Fibroblast of lung (primary cell): ENCODE results near the gene LTK. TPM values are rescaled to one million over a fixed set of nuclear protein-coding genes. Genes with fewer than 3 reads are reported as not detected.

Experiments
- DNase-seq, 2 donors: peaks; one replicate each; pipeline versions ENCODE4 v3.0.0 to v3.0.0-alpha.2; 2010; ENCODE audit warnings: low read depth in 2 of 2
- H2AFZ ChIP-seq: 2 replicates; pipeline ENCODE4 v1.5.1; 2012; ENCODE audit warnings: low read length, control low read depth, inconsistent platforms
- H3K27ac ChIP-seq: 2 replicates; pipeline ENCODE4 v1.5.1; 2011; ENCODE audit warnings: low read length, control low read depth; ENCODE audit not compliant: insufficient read depth
- H3K27me3 ChIP-seq: 2 replicates; pipeline ENCODE4 v1.5.1; 2011; ENCODE audit warnings: mild to moderate bottlenecking, low read length; ENCODE audit not compliant: control insufficient read depth, insufficient read depth
- H3K36me3 ChIP-seq: 2 replicates; pipeline ENCODE4 v1.5.1; 2011; ENCODE audit warnings: low read length; ENCODE audit not compliant: control insufficient read depth, insufficient read depth
- H3K4me1 ChIP-seq: 2 replicates; pipeline ENCODE4 v1.5.1; 2011; ENCODE audit warnings: low read length; ENCODE audit not compliant: control insufficient read depth, insufficient read depth; ENCODE audit errors: extremely low read depth
- H3K4me2 ChIP-seq: 2 replicates; pipeline ENCODE4 v1.5.1; 2011; ENCODE audit warnings: low read length, control low read depth; ENCODE audit not compliant: insufficient read depth; ENCODE audit errors: extremely low read depth
- H3K4me3 ChIP-seq, 4 experiments: fragments of 200-600 bp in 1 of 4; sonication (generic) in 1 of 4; replicated peaks in 1 of 4; 2 replicates each; pipeline ENCODE4 v1.5.1; 2011 to 2016; ENCODE audit warnings: low read length in 4 of 4, low read depth in 3 of 4, mild to moderate bottlenecking in 3 of 4, control low read depth in 2 of 4, inconsistent platforms in 1 of 4, mixed read lengths in 1 of 4; ENCODE audit not compliant: insufficient read depth in 1 of 4; ENCODE audit errors: control extremely low read depth in 1 of 4
- H3K79me2 ChIP-seq: 2 replicates; pipeline ENCODE4 v1.5.1; 2012; ENCODE audit warnings: mild to moderate bottlenecking, low read length, inconsistent platforms; ENCODE audit not compliant: control insufficient read depth, insufficient read depth
- H3K9ac ChIP-seq: 2 replicates; pipeline ENCODE4 v1.5.1; 2011; ENCODE audit warnings: mild to moderate bottlenecking, low read length, control low read depth; ENCODE audit not compliant: insufficient read depth
- H3K9me3 ChIP-seq: 2 replicates; pipeline ENCODE4 v1.5.1; 2012; ENCODE audit warnings: low read depth, low read length; ENCODE audit not compliant: control insufficient read depth, insufficient read depth
- H4K20me1 ChIP-seq: 2 replicates; pipeline ENCODE4 v1.5.1; 2011; ENCODE audit warnings: low read length; ENCODE audit not compliant: control insufficient read depth, insufficient read depth; ENCODE audit errors: extremely low read depth
- CTCF ChIP-seq, 2 donors: IDR thresholded peaks in 1 of 2; conservative IDR thresholded peaks in 1 of 2; 1 replicate in 1 of 2; 2 replicates in 1 of 2; pipeline ENCODE4 v1.5.1; 2011 to 2012; ENCODE audit warnings: low read length in 2 of 2, control low read depth in 1 of 2, inconsistent platforms in 1 of 2, low read depth in 1 of 2, mild to moderate bottlenecking in 1 of 2
- EZH2 ChIP-seq: IDR thresholded peaks from 2 replicates; pipeline ENCODE4 v1.5.1; 2012; ENCODE audit warnings: low read length, control low read depth, mild to moderate bottlenecking; ENCODE audit errors: missing control alignments
- polyA minus RNA-seq: library from RNA; depleted of rRNA, polyadenylated mRNA; stranded (reverse); fragments of >200 nt; gene quantifications from 2 replicates; pipeline ENCODE4 v1.2.3, GENCODE V29; 2011; ENCODE audit warnings: low replicate concordance
- polyA plus RNA-seq, 2 donors: library from polyadenylated mRNA; depleted of rRNA in 1 of 2; stranded (reverse) in 1 of 2; unstranded in 1 of 2; fragments of >200 nt; gene quantifications; 2 replicates each; pipeline ENCODE4 v1.2.1, GENCODE V29; 2011 to 2012; ENCODE audit warnings: missing spikeins in 1 of 2
- total RNA-seq: library from RNA; depleted of rRNA; stranded (reverse); fragments of >200 nt; gene quantifications from 2 replicates; pipeline ENCODE4 v1.2.1, GENCODE V29; 2014

The LTK gene
- total RNA-seq (under 0.01 and 0.99 TPM in 2 replicates), polyA plus RNA-seq (0.14 and 0.19 TPM in 2 replicates), polyA minus RNA-seq (0.59 and 0.67 TPM in 2 replicates)
- 0.48 and 0.71 TPM in 2 replicates for polyA plus RNA-seq (2012)

GRCh38 chr15:41513506-41514227 is at the start of gene LTK:
TSS of gene LTK (minus strand) at chr15:41513827. CDS start at chr15:41513709, 118 bp downstream.
- Histone ChIP-seq H3K27me3 (peaks cover 14% of the 10 kb centered on the region), H3K9ac (no peak within 1 kb of the TSS), H3K9me3 (no peaks in the 10 kb centered on the region), H3K79me2 (no peaks in the 10 kb centered on the region), H3K4me2 (peak within 1 kb of the TSS; percentile 78), H3K4me1 (peaks cover 2% of the 10 kb centered on the region), H3K4me3 (peak within 1 kb of the TSS; percentile 21 to 44 (median 34)), H3K27ac (no peak within 1 kb of the TSS), H4K20me1 (no peaks in the 10 kb centered on the region), H2AFZ (no peak within 1 kb of the TSS), H3K36me3 (peaks cover 2% of the 10 kb centered on the region)
- DNase-seq: no peak
- TF ChIP-seq CTCF (conservative IDR thresholded peaks at IDR 0.05 in 1 of 2, IDR thresholded peaks at IDR 0.05 in 1 of 2; ENCODE audit: low read depth in 1 of 2, low read length in 2 of 2) (no peak), EZH2 (no peak)

GRCh38 chr15:41562784-41563198 is 49.2 kb upstream of the LTK start:
- Histone ChIP-seq H3K9me3 (no peaks in the 10 kb centered on the region), H3K4me3 (no peak overlapping the region), H3K9ac (no peak overlapping the region), H3K4me1 (peaks cover 6% of the 10 kb centered on the region), H4K20me1 (no peaks in the 10 kb centered on the region), H3K27me3 (no peaks in the 10 kb centered on the region), H3K4me2 (no peak overlapping the region), H3K27ac (no peak overlapping the region), H3K36me3 (no peaks in the 10 kb centered on the region), H2AFZ (no peak overlapping the region), H3K79me2 (no peaks in the 10 kb centered on the region)
- TF ChIP-seq EZH2 (no peak), CTCF (conservative IDR thresholded peaks at IDR 0.05 in 1 of 2, IDR thresholded peaks at IDR 0.05 in 1 of 2; ENCODE audit: low read depth in 1 of 2, low read length in 2 of 2) (no peak)
- DNase-seq: peak in 1 of 2 donors; percentile 40

- Histone ChIP-seq H3K36me3 (no peaks in the 10 kb centered on the region), H3K4me3 (no peak overlapping the region), H3K9me3 (no peaks in the 10 kb centered on the region), H3K27me3 (no peaks in the 10 kb centered on the region), H3K79me2 (no peaks in the 10 kb centered on the region), H3K4me2 (no peak overlapping the region), H3K4me1 (peaks cover 6% of the 10 kb centered on the region), H2AFZ (no peak overlapping the region), H3K9ac (no peak overlapping the region), H3K27ac (no peak overlapping the region), H4K20me1 (no peaks in the 10 kb centered on the region)
- TF ChIP-seq CTCF (conservative IDR thresholded peaks at IDR 0.05 in 1 of 2, IDR thresholded peaks at IDR 0.05 in 1 of 2; ENCODE audit: low read depth in 1 of 2, low read length in 2 of 2) (no peak), EZH2 (no peak)
- DNase-seq: no peak
Measured at GRCh38 chr15:41562244-41562643, 48.6 kb upstream of the LTK start.
